ENCODE data around the gene TENM4. TPM values are rescaled to one million over a fixed set of nuclear protein-coding genes. Genes with fewer than 3 reads are reported as not detected.

TENM4 gene
- total RNA-seq, 4 donors from 2014 or later = 16.8 to 158 (median 120) TPM

DNA sequence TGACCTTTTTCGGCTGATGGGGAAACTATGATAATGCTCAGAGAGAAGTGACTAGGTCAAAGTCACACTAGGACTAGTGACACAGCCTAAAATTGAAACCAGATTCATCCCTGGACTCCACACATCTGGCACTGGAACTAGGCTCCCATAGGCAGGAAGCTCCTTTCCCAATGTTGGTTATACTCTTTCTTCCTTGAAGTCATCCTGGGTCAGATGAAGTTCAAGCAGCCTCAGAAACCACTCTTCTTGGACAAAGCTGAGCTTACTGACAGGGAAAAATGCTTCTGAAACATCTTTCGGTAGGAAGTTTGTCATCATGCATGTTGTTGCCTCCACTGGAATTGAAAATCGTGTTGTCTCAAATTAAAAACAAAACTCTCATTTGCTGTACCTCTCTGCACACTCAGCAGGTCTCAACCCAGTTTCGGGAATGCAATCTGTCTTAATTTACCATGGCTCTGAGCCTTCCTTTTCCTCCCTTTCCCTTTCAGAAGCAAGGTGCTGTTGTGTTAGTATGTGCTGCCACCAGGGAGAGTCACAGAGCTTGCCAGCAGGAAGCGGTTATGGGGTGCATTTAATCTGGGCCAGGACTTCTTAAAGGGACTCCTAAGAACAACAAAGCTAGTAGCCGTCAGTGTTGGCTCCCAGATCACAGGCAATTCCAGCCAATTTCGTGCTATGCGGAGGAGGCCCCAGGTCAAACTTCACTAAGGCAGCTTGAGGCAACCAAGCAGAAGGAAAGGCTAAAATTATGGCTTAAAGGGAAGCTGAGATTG is 384.8 kb downstream of the TENM4 start:
- Histone ChIP-seq H3K27me3 (no peaks in the 10 kb centered on the region), H3K27ac (no peak overlapping the region), H3K4me3 (replicated peaks in 1 of 3) (no peak overlapping the region), H3K4me1 (peaks cover 9 to 12% of the 10 kb centered on the region in 2 donors), H3K9me3 (no peaks in the 10 kb centered on the region), H3K36me3 (no peaks in the 10 kb centered on the region)
- intact Hi-C loops (cut with DNase I) = no loop called here
- peak in 1 of 2 donors; percentile 21 for DNase-seq
- TF ChIP-seq, protein P1, sequence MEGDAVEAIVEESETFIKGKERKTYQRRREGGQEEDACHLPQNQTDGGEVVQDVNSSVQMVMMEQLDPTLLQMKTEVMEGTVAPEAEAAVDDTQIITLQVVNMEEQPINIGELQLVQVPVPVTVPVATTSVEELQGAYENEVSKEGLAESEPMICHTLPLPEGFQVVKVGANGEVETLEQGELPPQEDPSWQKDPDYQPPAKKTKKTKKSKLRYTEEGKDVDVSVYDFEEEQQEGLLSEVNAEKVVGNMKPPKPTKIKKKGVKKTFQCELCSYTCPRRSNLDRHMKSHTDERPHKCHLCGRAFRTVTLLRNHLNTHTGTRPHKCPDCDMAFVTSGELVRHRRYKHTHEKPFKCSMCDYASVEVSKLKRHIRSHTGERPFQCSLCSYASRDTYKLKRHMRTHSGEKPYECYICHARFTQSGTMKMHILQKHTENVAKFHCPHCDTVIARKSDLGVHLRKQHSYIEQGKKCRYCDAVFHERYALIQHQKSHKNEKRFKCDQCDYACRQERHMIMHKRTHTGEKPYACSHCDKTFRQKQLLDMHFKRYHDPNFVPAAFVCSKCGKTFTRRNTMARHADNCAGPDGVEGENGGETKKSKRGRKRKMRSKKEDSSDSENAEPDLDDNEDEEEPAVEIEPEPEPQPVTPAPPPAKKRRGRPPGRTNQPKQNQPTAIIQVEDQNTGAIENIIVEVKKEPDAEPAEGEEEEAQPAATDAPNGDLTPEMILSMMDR (IDR thresholded peaks at IDR 0.05) = no peak
- no peak for TF ChIP-seq POLR2A (IDR thresholded peaks at IDR 0.05)
- WGBS, 2 donors = 52 to 80% methylated on average over 8 of the region's 8 CpGs

DNA sequence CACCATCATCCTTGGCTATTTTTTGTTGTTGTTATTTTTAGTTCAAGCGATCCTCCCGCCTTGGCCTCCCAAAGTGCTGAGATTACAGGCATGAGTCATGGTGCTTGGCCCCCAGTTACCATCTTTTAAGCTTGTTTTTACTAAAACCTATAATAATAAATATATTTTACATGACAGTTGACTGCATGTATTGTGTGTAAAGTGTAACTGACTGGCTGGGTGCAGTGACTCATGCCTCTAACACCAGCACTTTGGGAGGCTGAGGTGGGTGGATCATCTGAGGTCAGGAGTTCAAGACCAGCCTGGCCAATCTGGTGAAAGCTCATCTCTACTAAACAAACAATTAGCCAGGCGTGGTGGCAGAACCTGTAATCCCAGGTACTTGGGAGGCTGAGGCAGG is 386.2 kb downstream of the TENM4 start:
- no peak for TF ChIP-seq POLR2A (IDR thresholded peaks at IDR 0.05)
- TF ChIP-seq, protein P1 (IDR thresholded peaks at IDR 0.05) = no peak
- Histone ChIP-seq H3K36me3 (no peaks in the 10 kb centered on the region), H3K4me1 (peaks cover 9 to 12% of the 10 kb centered on the region in 2 donors), H3K4me3 (replicated peaks in 1 of 3) (no peak overlapping the region), H3K9me3 (no peaks in the 10 kb centered on the region), H3K27me3 (no peaks in the 10 kb centered on the region), H3K27ac (no peak overlapping the region)
- WGBS, 2 donors = 87 to 95% methylated on average over 3 of the region's 3 CpGs
- no peak for DNase-seq
- intact Hi-C loops (cut with DNase I) = no loop called here

DNA sequence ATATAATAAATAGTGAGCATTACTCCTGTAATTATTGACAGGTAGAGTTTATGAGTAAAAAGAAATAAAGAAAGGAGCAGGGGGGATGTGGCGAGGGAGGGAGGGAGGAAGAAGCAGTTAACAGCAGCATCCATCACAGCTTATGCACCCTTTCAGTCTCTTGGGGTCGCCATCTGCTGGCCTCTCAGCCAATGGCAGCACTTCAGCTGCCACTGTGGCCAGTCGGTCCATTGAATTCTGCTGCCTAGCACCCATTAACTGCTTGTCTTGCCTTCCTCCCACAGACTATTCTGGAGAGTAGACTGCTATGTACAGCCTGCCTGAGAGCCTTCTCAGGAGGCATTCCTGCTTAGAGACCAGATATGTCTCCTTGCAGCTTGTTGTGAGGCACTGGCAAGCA is 388.3 kb downstream of the TENM4 start:
- Histone ChIP-seq H3K27ac (no peak overlapping the region), H3K9me3 (no peaks in the 10 kb centered on the region), H3K36me3 (no peaks in the 10 kb centered on the region), H3K4me1 (peaks cover 12 to 21% of the 10 kb centered on the region in 2 donors), H3K4me3 (replicated peaks in 1 of 3) (no peak overlapping the region), H3K27me3 (no peaks in the 10 kb centered on the region)
- WGBS, 2 donors = 47 to 49% methylated on average over 3 of the region's 3 CpGs
- intact Hi-C loops (cut with DNase I) = no loop called here
- TF ChIP-seq, protein P1 (IDR thresholded peaks at IDR 0.05) = peak in 1 of 6 experiments; percentile 16
- no peak for TF ChIP-seq POLR2A (IDR thresholded peaks at IDR 0.05)
- DNase-seq = peak; percentile 10 to 27

DNA sequence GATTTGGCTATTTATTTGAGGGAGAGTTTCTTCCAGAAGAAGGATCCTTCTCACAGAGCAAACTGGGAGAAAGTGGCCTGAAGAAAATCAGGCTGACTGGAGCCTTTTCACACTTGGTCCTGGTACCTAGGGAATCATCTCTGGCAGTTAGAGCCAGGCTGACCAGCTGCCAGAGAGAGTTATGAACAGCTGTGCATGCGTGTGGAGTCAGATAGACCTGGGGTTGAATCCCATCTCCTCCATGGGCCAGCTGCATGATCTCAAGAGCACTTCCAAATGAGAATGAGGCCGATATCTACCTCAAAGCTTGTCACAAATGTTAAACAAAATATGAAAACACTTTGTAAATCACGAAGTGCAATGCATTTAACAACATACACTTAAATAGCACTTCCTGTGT is 390.0 kb downstream of the TENM4 start:
- no peaks in the 10 kb centered on the region for H3K36me3 ChIP-seq
- no peaks in the 10 kb centered on the region for H3K9me3 ChIP-seq
- no peak overlapping the region for H3K4me3 ChIP-seq (replicated peaks in 1 of 3)
- no peak overlapping the region for H3K27ac ChIP-seq
- no peaks in the 10 kb centered on the region for H3K27me3 ChIP-seq
- no peak for TF ChIP-seq POLR2A (IDR thresholded peaks at IDR 0.05)
- intact Hi-C loops (cut with DNase I) = no loop called here
- DNase-seq = no peak
- H3K4me1 ChIP-seq = peaks cover 24 to 37% of the 10 kb centered on the region in 2 donors
- WGBS, 2 donors = 54 to 61% methylated on average over 3 of the region's 3 CpGs

DNA sequence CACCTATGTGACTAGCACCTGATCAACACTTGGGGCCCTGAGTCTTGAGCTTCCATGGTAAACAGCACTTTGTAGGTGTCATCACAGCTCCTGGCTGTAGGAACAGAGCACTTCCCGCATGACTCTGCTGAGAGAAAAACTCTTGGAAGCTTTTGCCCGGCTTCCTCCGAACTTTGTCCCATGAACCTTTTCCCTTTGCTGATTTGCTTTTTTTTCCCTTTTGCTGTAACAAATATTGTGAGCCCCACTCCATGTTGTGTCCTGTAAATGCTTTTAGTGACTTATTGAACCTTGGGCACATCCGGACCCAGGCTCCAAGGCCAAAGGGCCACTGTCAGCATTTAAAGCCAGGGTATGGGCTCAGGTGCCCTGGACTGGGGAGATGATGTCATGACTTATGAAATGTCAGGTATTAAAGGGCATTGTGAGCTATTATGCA is 391.1 kb downstream of the TENM4 start:
- Histone ChIP-seq H3K4me1 (peaks cover 34 to 47% of the 10 kb centered on the region in 2 donors), H3K27me3 (no peaks in the 10 kb centered on the region), H3K36me3 (no peaks in the 10 kb centered on the region), H3K27ac (no peak overlapping the region), H3K9me3 (no peaks in the 10 kb centered on the region), H3K4me3 (replicated peaks in 1 of 3) (no peak overlapping the region)
- 83 to 94% methylated on average over 4 of the region's 4 CpGs for whole genome bisulfite sequencing, 2 donors
- TF ChIP-seq POLR2A (IDR thresholded peaks at IDR 0.05) = no peak
- TF ChIP-seq, protein P1 (IDR thresholded peaks at IDR 0.05) = no peak
- intact Hi-C loops (cut with DNase I) = no loop called here
- DNase-seq = no peak
